HG03196 (cell line): Measurements from ENCODE around the gene SLC10A3.

Source experiments
- ATAC-seq: cut with Tn5 transposase; IDR thresholded peaks from one replicate; pipeline ENCODE4 v1.9.1; 2021; ENCODE audit not compliant: unreplicated experiment

Gene SLC10A3

DNA sequence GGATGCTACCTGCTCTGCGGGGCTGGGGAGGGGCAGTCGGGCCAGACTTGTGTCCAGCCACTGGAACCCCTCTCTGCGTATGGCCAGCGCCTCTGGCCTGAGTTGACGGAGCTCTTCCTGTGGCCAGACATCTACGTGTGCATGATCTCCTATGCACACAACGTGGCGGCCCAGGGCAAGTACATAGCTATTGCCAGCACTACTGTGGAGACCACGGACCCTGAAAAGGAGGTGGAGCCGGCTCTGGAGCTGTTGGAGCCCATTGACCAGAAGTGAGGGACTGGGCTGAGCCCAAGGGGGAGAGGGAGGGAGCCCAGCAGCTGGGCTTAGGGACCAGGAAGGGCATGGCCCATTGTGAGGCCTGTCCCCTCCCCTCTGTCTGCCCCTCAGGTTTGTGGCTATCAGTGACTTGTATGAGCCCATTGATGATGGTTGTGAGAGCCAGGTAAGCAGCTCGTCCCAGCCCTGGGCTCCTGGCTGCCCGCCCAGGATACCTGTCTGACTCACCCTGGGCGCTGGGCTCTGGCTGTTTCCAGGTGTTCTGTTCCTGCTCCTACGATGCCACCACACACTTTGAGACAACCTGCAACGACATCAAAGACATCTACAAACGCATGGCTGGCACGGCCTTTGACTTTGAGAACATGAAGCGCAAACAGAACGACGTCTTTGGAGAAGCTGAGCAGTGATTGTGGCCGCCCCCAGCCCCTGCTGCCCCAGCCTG lies 48.3 kb downstream of the SLC10A3 start:
- ATAC-seq = no peak

GRCh38 chrX:154441564-154441963 lies 48.9 kb downstream of the SLC10A3 start:
- no peak for ATAC-seq

DNA sequence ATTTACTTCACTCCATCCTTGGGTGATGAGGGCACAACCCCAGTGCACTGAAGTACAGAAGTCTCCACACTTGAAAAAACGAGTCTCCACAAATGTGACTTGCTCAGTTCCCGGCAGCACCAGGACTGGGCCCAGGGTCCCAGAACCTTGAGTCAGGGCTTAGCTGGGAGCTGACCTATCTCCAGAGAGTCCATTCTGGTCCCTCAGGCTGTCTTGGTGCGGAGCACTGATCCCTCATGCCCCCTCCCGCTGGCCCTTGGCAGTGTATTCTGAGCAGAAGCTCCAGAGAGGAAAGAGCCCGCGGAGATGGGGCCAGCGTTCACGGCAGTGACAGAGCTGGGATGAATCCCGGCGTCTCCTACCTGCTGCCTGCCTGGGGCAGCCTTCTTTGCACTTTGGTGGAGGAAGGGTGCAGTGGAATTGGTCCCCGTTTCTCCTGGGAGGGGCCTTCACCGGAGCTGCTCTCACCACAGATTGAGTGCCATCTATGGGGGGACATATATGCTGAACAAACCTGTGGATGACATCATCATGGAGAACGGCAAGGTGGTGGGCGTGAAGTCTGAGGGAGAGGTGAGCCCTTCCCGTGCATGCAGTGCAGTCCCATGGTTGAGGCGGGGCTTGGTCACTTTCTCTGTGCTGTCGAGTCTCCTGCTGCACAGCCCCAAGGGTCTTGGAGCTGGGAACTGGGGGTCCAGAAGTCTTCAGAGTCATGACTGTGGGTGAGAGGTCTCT lies 49.6 kb downstream of the SLC10A3 start:
- ATAC-seq = no peak

DNA sequence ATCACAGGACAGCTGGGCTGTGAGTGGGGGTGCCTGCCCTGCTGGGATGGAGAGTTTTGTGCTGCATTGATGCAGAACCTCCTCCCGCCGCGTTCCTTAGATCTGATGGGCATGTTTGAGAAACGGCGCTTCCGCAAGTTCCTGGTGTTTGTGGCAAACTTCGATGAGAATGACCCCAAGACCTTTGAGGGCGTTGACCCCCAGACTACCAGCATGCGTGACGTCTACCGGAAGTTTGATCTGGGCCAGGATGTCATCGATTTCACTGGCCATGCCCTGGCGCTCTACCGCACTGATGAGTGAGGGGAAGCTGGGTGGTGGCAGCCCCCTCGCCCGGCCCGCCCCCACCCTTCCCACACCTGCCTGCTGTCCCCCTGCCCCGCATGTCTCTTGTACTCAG lies 50.6 kb downstream of the SLC10A3 start:
- ATAC-seq = no peak

DNA sequence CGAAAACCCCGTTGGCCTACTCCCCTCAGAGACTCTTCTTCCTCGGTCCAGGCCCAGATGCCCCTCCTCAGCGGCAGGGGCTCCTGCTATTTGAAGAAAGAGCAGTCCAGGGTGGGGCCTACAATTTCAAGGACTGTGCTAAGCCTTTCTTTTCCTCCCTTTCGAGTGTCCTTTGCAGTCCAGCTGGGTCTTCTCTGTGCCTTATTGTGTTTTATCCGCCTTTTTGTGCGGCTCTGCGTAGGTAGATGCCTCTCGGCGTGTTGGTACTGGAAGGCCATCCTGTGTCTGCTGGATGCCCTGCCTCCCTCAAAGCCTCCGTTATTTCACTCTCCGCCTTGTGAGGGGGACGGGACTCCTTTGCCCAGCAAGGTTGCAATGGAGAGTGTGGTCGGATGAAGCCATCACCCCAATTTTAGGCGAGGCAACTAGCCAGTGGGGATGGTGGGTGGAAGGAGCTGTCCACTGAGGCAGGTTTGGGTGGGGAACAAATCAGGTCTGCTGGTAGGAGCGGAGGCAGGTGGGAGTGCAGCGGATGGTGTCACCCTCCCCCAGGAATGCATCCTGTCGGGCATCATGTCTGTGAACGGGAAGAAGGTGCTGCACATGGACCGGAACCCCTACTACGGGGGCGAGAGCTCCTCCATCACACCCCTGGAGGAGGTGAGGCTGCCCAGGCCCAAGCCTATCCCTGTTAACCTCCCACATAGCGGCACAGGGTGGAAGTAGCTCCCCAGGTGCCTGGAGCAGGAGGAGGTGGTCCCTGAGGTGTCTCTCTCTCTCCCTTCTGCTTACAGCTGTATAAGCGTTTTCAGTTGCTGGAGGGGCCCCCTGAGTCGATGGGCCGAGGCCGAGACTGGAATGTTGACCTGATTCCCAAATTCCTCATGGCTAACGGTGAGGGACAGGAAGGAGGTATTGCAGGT lies 52.2 kb downstream of the SLC10A3 start:
- no peak for ATAC-seq
